H9 (cell line): ENCODE measurements around the gene ADAMTS15. TPM values are rescaled to one million over a fixed set of nuclear protein-coding genes. Genes with fewer than 3 reads are reported as not detected.

Source experiments
- DNase-seq: peaks from one replicate; pipeline ENCODE4 v3.0.0-alpha.2; 2017
- H2AFZ ChIP-seq: one replicate; pipeline ENCODE4 v1.6.1; 2013; ENCODE audit warnings: mild to moderate bottlenecking, low read length, control low read depth, moderate library complexity
- H2AK5ac ChIP-seq: 2 replicates; pipeline ENCODE4 v1.6.1; 2013; ENCODE audit warnings: low read length, control low read depth, mixed read lengths; ENCODE audit not compliant: insufficient read length
- H2BK120ac ChIP-seq: one replicate; pipeline ENCODE4 v1.6.1; 2013; ENCODE audit warnings: low read depth, mild to moderate bottlenecking, low read length, control low read depth, inconsistent platforms; ENCODE audit not compliant: poor library complexity, severe bottlenecking
- H2BK12ac ChIP-seq: 2 replicates; pipeline ENCODE4 v1.6.1; 2013; ENCODE audit warnings: low read length, control low read depth, mixed read lengths, low read depth; ENCODE audit not compliant: insufficient read length
- H2BK15ac ChIP-seq: 2 replicates; pipeline ENCODE4 v1.6.1; 2013; ENCODE audit warnings: low read depth, low read length, control low read depth
- H2BK20ac ChIP-seq: one replicate; pipeline ENCODE4 v1.6.1; 2013; ENCODE audit warnings: low read depth, mild to moderate bottlenecking, low read length, control low read depth, inconsistent platforms; ENCODE audit not compliant: poor library complexity, severe bottlenecking
- H2BK5ac ChIP-seq: 2 replicates; pipeline ENCODE4 v1.6.1; 2013; ENCODE audit warnings: low read length, control low read depth, mixed read lengths; ENCODE audit not compliant: insufficient read length
- H3K14ac ChIP-seq: 2 replicates; pipeline ENCODE4 v1.6.1; 2013; ENCODE audit warnings: low read length, control low read depth; ENCODE audit not compliant: insufficient read depth
- H3K18ac ChIP-seq: 2 replicates; pipeline ENCODE4 v1.6.1; 2013; ENCODE audit warnings: low read depth, mild to moderate bottlenecking, mixed read lengths, low read length, control low read depth; ENCODE audit not compliant: insufficient read length
- H3K23ac ChIP-seq: 2 replicates; pipeline ENCODE4 v1.6.1; 2013; ENCODE audit warnings: low read length, control low read depth, mixed read lengths, low read depth; ENCODE audit not compliant: insufficient read length
- H3K23me2 ChIP-seq: 2 replicates; pipeline ENCODE4 v1.6.1; 2013; ENCODE audit warnings: low read depth, mild to moderate bottlenecking, mixed read lengths, low read length, control low read depth; ENCODE audit not compliant: insufficient read length, poor library complexity, severe bottlenecking
- H3K27ac ChIP-seq: 2 replicates; pipeline ENCODE4 v1.5.1; 2013; ENCODE audit warnings: low read length, control low read depth, mixed read lengths, low read depth; ENCODE audit not compliant: insufficient read length
- H3K27me3 ChIP-seq: 2 replicates; pipeline ENCODE4 v1.6.1; 2013; ENCODE audit warnings: low read length, control low read depth, inconsistent platforms; ENCODE audit not compliant: insufficient read depth
- H3K4ac ChIP-seq: 2 replicates; pipeline ENCODE4 v1.6.1; 2013; ENCODE audit warnings: low read depth, mild to moderate bottlenecking, control low read depth, inconsistent platforms, low read length, moderate library complexity
- H3K4me1 ChIP-seq: 2 replicates; pipeline ENCODE4 v1.6.1; 2013; ENCODE audit warnings: low read length, control low read depth, inconsistent platforms; ENCODE audit not compliant: insufficient read depth
- H3K4me2 ChIP-seq: 2 replicates; pipeline ENCODE4 v1.6.1; 2013; ENCODE audit warnings: low read length, control low read depth, mixed read lengths; ENCODE audit not compliant: insufficient read length, insufficient read depth
- H3K56ac ChIP-seq: 2 replicates; pipeline ENCODE4 v1.6.1; 2013; ENCODE audit warnings: low read depth, mild to moderate bottlenecking, mixed read lengths, low read length, control low read depth; ENCODE audit not compliant: insufficient read length
- H3K79me1 ChIP-seq: 2 replicates; pipeline ENCODE4 v1.6.1; 2013; ENCODE audit warnings: low read depth, mild to moderate bottlenecking, moderate library complexity, low read length, control low read depth, inconsistent platforms; ENCODE audit not compliant: insufficient read depth, poor library complexity, severe bottlenecking
- H3K79me2 ChIP-seq: 2 replicates; pipeline ENCODE4 v1.6.1; 2013; ENCODE audit warnings: low read length, control low read depth, inconsistent platforms; ENCODE audit not compliant: insufficient read depth
- H3K9ac ChIP-seq: 2 replicates; pipeline ENCODE4 v1.6.1; 2013; ENCODE audit warnings: low read length, control low read depth, mixed read lengths; ENCODE audit not compliant: insufficient read length; ENCODE audit errors: extremely low read depth
- H3K9me3 ChIP-seq: one replicate; pipeline ENCODE4 v1.6.1; 2013; ENCODE audit warnings: low read depth, low read length, inconsistent platforms; ENCODE audit not compliant: control insufficient read depth
- H3T11ph ChIP-seq: one replicate; pipeline ENCODE4 v1.6.1; 2013; ENCODE audit warnings: mild to moderate bottlenecking, low read length, control low read depth, inconsistent platforms
- H4K20me1 ChIP-seq: one replicate; pipeline ENCODE4 v1.6.1; 2013; ENCODE audit not compliant: control insufficient read depth, insufficient read length, insufficient read depth
- H4K5ac ChIP-seq: 2 replicates; pipeline ENCODE4 v1.6.1; 2013; ENCODE audit warnings: low read depth, mild to moderate bottlenecking, mixed read lengths, low read length, control low read depth; ENCODE audit not compliant: insufficient read length
- H4K8ac ChIP-seq: replicated peaks from 2 replicates; pipeline ENCODE4 v1.6.1; 2013; ENCODE audit warnings: low read length, control low read depth, mixed read lengths, low read depth; ENCODE audit not compliant: insufficient read length
- H4K91ac ChIP-seq: 2 replicates; pipeline ENCODE4 v1.6.1; 2013; ENCODE audit warnings: low read depth, mild to moderate bottlenecking, moderate library complexity, mixed read lengths, low read length, control low read depth; ENCODE audit not compliant: insufficient read length
- H3K27ac Mint-ChIP-seq, 3 experiments: 2 replicates in 2 of 3; 3 replicates in 1 of 3; pipeline ENCODE4 v1.8.0; 2020 to 2021; ENCODE audit warnings: mixed read lengths in 3 of 3, mild to moderate bottlenecking in 1 of 3, moderate library complexity in 1 of 3
- H3K27me3 Mint-ChIP-seq: 2 replicates; pipeline ENCODE4 v1.8.0; 2021; ENCODE audit warnings: low read depth, mild to moderate bottlenecking, moderate library complexity, mixed read lengths
- H3K36me3 Mint-ChIP-seq, 3 experiments: 2 replicates in 2 of 3; 3 replicates in 1 of 3; pipeline ENCODE4 v1.8.0; 2020 to 2021; ENCODE audit warnings: low read depth in 3 of 3, mixed read lengths in 3 of 3; ENCODE audit not compliant: insufficient read depth in 1 of 3
- H3K4me1 Mint-ChIP-seq, 2 experiments: 2 replicates each; pipeline ENCODE4 v1.8.0; 2020; ENCODE audit warnings: mixed read lengths in 2 of 2
- H3K4me3 Mint-ChIP-seq, 2 experiments: 2 replicates in 1 of 2; 3 replicates in 1 of 2; pipeline ENCODE4 v1.8.0; 2020 to 2021; ENCODE audit warnings: mild to moderate bottlenecking in 2 of 2, mixed read lengths in 2 of 2, moderate library complexity in 1 of 2
- H3K9me3 Mint-ChIP-seq, 2 experiments: 2 replicates in 1 of 2; 3 replicates in 1 of 2; pipeline ENCODE4 v1.8.0; 2020; ENCODE audit warnings: mild to moderate bottlenecking in 2 of 2, mixed read lengths in 2 of 2, moderate library complexity in 1 of 2
- CTCF ChIP-seq: fragments of 200-600 bp; sonication (generic); conservative IDR thresholded peaks from 3 replicates; pipeline ENCODE4 v1.8.0; 2021; ENCODE audit warnings: antibody characterized with exemption, mild to moderate bottlenecking
- WGBS: extraction: QIAGEN DNeasy Blood & Tissue Kit; methylation state at CpG from one replicate; pipeline ENCODE4 v1.1.7; 2013; ENCODE audit warnings: missing lambda C conversion rate, low lambda C conversion rate, mixed read lengths; ENCODE audit not compliant: insufficient read length; ENCODE audit errors: extremely low coverage; 5-methylcytosine and 5-hydroxymethylcytosine counted together
- total RNA-seq: library from RNA; stranded (reverse); gene quantifications from 2 replicates; pipeline ENCODE4 v1.2.1, GENCODE V29; 2021

Gene ADAMTS15
- total RNA-seq, 1 experiment from 2014 or later, result 1.3 TPM

GRCh38 chr11:130485983-130486382, 37.5 kb downstream of the ADAMTS15 start:
- Histone ChIP-seq H3K79me2 (peaks cover 2% of the 10 kb centered on the region), H3K23me2 (no peaks in the 10 kb centered on the region), H2AK5ac (no peak overlapping the region), H3K9ac (no peak overlapping the region), H2BK12ac (no peak overlapping the region), H3K56ac (no peak overlapping the region), H3K18ac (no peak overlapping the region), H4K8ac (no peak overlapping the region), H3T11ph (no peak overlapping the region), H3K14ac (no peak overlapping the region), H3K4me1 (no peaks in the 10 kb centered on the region), H3K4ac (no peak overlapping the region), H4K20me1 (no peaks in the 10 kb centered on the region), H3K9me3 (no peaks in the 10 kb centered on the region), H2BK5ac (no peak overlapping the region), H4K5ac (no peak overlapping the region), H3K79me1 (no peaks in the 10 kb centered on the region), H4K91ac (no peak overlapping the region), H3K4me2 (no peak overlapping the region), H3K27ac (no peak overlapping the region), H3K23ac (no peak overlapping the region), H2BK120ac (no peak overlapping the region), H3K27me3 (no peaks in the 10 kb centered on the region), H2BK15ac (no peak overlapping the region), H2BK20ac (no peak overlapping the region), H2AFZ (no peak overlapping the region)
- DNase-seq, result no peak
- H3K27me3 Mint-ChIP-seq, result no peaks in the 10 kb centered on the region
- WGBS, result no CpG with 5 or more reads among the region's 14 CpGs
- H3K4me3 Mint-ChIP-seq, result no peak overlapping the region
- H3K4me1 Mint-ChIP-seq, result no peaks in the 10 kb centered on the region
- H3K36me3 Mint-ChIP-seq, result peaks cover 0 to 4% (median 0%) of the 10 kb centered on the region in 3 experiments; a peak in 2 of 7 replicates
- no peak for TF ChIP-seq CTCF
- no peak overlapping the region for H3K27ac Mint-ChIP-seq
- peaks cover 3 to 4% of the 10 kb centered on the region in 2 experiments; a peak in 4 of 5 replicates for H3K9me3 Mint-ChIP-seq
